HG03565 (cell line): ENCODE data around the gene TMEM131.
"Not testable (repeated sequence)": the region's sequence is repeated elsewhere in the genome, so short reads cannot be mapped to it uniquely, and the experiment has no call there.

Experiments
- ATAC-seq: cut with Tn5 transposase; IDR thresholded peaks from one replicate; pipeline ENCODE4 v1.9.1; 2021; ENCODE audit warnings: mild to moderate bottlenecking, moderate library complexity; ENCODE audit not compliant: unreplicated experiment

The TMEM131 gene, protein sequence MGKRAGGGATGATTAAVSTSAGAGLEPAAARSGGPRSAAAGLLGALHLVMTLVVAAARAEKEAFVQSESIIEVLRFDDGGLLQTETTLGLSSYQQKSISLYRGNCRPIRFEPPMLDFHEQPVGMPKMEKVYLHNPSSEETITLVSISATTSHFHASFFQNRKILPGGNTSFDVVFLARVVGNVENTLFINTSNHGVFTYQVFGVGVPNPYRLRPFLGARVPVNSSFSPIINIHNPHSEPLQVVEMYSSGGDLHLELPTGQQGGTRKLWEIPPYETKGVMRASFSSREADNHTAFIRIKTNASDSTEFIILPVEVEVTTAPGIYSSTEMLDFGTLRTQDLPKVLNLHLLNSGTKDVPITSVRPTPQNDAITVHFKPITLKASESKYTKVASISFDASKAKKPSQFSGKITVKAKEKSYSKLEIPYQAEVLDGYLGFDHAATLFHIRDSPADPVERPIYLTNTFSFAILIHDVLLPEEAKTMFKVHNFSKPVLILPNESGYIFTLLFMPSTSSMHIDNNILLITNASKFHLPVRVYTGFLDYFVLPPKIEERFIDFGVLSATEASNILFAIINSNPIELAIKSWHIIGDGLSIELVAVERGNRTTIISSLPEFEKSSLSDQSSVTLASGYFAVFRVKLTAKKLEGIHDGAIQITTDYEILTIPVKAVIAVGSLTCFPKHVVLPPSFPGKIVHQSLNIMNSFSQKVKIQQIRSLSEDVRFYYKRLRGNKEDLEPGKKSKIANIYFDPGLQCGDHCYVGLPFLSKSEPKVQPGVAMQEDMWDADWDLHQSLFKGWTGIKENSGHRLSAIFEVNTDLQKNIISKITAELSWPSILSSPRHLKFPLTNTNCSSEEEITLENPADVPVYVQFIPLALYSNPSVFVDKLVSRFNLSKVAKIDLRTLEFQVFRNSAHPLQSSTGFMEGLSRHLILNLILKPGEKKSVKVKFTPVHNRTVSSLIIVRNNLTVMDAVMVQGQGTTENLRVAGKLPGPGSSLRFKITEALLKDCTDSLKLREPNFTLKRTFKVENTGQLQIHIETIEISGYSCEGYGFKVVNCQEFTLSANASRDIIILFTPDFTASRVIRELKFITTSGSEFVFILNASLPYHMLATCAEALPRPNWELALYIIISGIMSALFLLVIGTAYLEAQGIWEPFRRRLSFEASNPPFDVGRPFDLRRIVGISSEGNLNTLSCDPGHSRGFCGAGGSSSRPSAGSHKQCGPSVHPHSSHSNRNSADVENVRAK (N-terminal part only)

DNA sequence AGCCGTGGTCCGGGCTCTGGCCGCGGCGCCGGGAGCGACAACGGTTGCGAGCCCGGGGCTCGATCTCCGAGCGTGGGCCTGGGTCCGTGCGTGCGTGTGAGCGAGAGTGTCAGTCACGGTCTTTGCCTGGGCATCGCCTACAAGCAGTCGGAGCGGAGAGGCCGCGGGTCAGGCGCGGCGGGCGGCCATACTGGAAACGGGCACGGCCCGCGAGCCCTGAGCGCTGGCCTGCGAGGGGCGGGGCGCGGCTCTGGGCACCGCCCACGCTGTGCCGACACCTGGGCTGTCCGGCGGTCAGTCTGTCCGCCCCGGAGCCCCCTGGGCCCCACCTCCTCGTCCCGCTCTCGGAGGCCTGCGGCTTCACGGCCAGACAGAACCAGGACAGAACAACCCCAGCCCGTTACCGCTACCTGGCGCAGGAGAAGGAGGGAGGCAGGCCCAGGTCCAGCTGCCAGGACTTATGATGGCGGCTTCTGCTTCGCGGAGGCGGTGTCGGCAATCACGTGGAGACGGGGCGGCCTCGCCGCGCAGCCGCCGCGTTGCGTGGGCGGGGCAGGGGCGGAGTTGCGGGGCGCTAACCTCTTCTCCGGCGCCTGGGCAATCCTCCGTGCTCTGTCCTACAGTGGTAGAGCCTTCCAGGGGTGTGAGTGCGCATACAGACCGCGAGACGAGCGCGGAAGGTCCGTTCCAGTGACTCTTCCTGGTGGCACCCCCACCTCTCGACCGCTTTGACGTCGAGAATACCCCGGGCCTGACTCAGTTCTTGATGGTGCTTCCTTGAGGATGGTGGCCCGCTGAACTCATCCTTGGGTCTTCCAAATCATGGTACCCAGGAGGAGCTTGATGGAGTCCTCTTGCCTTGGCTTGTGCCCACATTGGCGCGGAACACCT lies at the start of gene TMEM131:
TMEM131 (minus strand) TSS at position 215 of the 891 bp plus-strand sequence. CDS start 286 bp downstream, outside the sequence.
- peak; percentile 54 for ATAC-seq

- ATAC-seq = not testable (repeated sequence)
These were observed 49.0 kb upstream of the TMEM131 start for GRCh38 chr2:98044730-98045129.

- ATAC-seq = no peak
These were observed 47.4 kb upstream of the TMEM131 start for GRCh38 chr2:98043101-98043500.

DNA sequence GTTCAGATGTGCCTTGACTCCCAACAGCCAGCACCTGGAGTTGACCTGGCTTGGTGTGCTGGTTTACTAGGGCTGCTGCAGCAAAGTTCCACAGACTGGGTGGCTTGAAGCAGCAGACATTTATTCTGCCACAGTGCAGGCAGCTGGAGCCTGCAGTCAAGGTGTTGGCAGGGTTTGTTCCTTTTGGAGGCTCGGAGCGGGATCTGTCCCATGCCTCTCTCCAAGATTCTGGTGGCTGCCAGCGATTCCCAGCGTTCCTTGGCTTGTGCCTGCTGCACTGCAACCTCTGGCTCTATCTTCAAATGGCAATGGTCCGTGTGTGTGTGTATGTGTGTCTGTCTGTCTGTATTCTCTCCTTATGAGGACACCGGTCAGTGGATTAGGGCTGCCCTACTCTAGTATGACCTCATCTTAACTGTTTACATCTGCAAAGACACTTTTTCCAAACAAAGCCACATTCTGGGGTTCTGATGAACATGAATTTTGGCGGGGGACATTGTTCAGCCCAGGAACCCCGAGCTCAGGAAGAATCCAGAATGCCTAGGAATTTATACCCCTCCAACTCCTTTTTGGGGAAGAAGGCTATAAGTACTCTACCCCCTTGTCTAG lies 44.7 kb upstream of the TMEM131 start:
- ATAC-seq = no peak

DNA sequence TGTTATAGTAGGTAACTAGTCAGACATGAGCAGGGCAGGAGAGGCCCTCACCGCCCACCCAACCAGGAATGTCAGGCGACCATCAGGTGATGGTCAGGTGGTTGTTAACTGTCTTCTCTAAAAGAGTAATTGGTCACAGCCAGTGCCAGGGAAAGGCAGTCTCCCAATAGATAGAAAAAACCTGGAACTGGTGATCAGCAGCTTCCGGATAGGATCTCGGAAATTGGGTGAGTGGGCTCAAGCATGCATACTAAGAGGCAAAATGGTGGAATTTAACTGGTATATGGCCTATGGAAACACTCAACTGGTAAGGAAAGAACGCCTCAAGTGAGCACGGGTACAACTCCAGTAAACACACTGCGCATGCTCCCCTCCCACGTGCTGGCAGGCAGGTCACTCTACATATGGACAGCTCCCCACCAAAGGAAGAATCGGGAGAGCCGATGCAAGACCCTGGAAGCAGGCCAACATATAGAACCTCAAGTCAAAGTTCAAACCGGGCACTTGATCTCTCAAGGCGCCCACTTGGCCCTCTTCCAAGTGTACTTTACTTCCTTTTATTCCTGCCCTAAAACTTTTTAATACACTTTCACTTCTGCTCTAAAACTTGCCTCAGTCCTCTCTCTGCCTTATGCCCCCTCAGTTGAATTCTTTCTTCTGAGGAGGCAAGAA lies 43.5 kb upstream of the TMEM131 start:
- ATAC-seq = no peak

- no peak for ATAC-seq
These were observed 42.1 kb upstream of the TMEM131 start for GRCh38 chr2:98037666-98038336.

DNA sequence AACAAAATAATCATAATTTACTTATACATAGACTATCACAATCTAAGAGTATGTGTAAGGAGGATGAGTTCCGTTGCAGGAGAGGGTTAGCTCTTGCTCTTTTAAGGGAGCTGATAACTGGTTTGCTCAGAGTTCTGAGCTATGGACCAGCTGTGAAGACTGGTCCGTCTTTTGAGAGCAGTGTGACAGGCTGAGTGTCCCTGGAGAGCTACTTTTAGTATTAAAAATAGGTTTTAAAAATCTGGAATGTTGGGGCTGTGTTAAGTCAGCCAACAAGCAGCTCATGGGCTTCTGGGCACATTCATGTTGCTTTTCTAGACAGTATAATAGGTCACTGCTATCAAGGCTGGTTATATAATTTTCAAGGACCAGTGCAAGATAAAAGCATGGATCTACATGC lies 41.5 kb upstream of the TMEM131 start:
- ATAC-seq = no peak

GRCh38 chr2:98036349-98037000 lies 40.7 kb upstream of the TMEM131 start:
- ATAC-seq = no peak

GRCh38 chr2:98034745-98035144 lies 39.0 kb upstream of the TMEM131 start:
- ATAC-seq = no peak

GRCh38 chr2:98032086-98032485 lies 36.3 kb upstream of the TMEM131 start:
- no peak for ATAC-seq

GRCh38 chr2:98029718-98030222 lies 34.0 kb upstream of the TMEM131 start:
- no peak for ATAC-seq

DNA sequence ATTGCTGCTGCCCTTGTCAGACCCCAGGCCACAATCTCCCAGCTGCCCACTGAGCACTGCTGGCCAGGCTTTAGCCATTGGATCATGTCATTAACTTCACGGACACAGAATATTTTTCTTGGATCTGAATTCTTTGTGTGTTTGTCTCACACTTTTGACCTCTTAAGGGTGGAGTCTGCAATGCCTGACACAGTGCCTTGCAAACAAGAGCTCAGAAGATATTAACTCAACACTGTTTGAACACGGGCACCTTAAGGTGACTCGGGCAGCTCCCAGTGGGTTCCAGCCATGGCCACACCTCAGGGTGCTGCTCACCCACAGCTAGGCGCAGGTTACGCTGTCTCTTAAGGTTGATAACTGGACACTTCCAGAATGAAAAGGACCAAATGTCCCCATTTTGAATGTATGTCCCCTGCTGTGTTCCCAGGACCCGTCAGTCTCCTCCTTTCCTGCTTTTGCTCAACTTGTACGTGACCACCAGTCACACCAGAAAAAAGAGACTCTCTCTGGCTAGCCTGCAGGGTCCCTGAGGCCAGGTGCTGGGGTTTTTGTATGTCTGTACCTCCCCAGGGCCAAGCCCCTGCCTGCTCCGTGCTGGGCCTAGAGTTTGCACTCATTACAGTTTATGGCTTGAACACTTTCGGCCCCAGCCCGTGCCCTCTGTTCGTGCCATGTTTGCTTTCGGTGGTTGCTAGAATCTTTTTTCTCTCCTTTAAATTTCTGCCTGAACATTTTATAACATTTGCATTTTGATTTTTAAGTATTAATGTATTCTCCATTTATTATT lies 33.4 kb upstream of the TMEM131 start:
- ATAC-seq = no peak

DNA sequence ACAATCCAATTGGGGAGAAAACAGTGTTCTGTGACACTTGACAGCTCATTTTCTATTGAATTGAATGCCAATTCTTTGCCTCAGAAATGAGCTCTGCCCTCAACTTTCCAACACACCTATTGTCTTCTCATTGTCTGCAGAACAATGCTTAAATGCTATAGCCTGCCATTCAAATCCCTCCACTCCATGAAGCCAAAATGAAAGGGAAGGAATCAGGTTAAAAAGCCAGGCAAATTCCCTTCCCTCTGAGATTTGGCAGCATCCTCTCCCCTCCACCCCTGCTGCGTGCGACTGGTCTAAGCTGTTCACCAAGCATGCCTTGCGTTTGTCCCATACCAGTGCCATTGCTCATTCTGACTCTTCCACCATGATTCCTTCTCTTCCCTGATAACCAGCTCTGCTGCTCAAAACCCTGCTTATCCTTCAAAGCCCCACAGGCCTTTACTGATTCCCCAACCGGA lies 32.4 kb upstream of the TMEM131 start:
- no peak for ATAC-seq

DNA sequence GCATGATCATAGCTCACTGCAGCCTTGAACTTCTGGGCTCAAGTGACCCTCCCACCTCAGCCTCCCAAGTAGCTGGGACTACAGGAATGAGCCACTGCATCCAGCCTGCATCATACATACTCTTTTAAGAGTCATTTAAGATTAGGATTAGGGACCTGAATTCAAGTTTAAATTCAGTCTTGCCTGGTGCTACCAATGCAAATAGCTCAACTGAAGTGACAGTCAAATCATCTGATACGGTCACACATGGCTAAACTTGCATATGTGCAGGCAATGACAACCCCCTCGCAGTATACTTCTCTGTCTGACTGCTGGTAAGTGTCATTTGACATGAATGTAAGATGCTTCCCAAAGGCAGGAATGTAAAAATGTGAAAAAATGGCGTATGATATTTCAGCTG lies 31.8 kb upstream of the TMEM131 start:
- ATAC-seq = peak; percentile 37

GRCh38 chr2:98026927-98027522 lies 31.3 kb upstream of the TMEM131 start:
- peak; percentile 74 for ATAC-seq

DNA sequence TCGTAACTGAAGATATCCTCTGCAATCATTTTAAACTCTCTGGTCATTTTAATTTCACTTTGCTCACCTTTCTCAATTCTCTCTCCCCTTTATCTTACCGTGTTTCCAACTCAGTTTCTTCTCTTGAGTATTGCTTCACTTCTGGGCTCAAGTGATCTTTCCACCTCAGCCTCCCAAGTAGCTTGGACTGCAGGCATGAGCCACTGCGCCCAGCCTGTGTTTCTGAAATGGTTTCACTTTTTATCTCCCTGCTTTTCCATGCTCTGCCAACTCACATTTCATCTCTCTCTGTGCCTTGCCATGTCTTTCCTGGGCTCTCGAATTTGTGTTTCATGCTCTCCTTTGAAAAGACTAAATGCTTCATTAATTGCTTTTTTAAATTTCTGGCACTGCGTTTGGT lies 30.5 kb upstream of the TMEM131 start:
- ATAC-seq = no peak
